IPS-15b (cell line): ENCODE measurements around the gene PSMB10.

Source experiments
- H3K27me3 ChIP-seq: one replicate; pipeline ENCODE4 v1.6.1; 2013; ENCODE audit warnings: low read length; ENCODE audit not compliant: control insufficient read depth, insufficient read depth
- H3K36me3 ChIP-seq: one replicate; pipeline ENCODE4 v1.6.1; 2013; ENCODE audit warnings: low read length; ENCODE audit not compliant: control insufficient read depth, insufficient read depth
- H3K4me1 ChIP-seq: one replicate; pipeline ENCODE4 v1.6.1; 2013; ENCODE audit warnings: mild to moderate bottlenecking, low read length; ENCODE audit not compliant: control insufficient read depth, insufficient read depth
- H3K4me3 ChIP-seq: one replicate; pipeline ENCODE4 v1.5.1; 2013; ENCODE audit warnings: low read depth, low read length
- H3K9ac ChIP-seq: one replicate; pipeline ENCODE4 v1.6.1; 2013; ENCODE audit warnings: low read depth, mild to moderate bottlenecking, low read length
- H3K9me3 ChIP-seq: one replicate; pipeline ENCODE4 v1.6.1; 2013; ENCODE audit warnings: mild to moderate bottlenecking, low read length; ENCODE audit not compliant: control insufficient read depth, insufficient read depth

PSMB10 gene

DNA sequence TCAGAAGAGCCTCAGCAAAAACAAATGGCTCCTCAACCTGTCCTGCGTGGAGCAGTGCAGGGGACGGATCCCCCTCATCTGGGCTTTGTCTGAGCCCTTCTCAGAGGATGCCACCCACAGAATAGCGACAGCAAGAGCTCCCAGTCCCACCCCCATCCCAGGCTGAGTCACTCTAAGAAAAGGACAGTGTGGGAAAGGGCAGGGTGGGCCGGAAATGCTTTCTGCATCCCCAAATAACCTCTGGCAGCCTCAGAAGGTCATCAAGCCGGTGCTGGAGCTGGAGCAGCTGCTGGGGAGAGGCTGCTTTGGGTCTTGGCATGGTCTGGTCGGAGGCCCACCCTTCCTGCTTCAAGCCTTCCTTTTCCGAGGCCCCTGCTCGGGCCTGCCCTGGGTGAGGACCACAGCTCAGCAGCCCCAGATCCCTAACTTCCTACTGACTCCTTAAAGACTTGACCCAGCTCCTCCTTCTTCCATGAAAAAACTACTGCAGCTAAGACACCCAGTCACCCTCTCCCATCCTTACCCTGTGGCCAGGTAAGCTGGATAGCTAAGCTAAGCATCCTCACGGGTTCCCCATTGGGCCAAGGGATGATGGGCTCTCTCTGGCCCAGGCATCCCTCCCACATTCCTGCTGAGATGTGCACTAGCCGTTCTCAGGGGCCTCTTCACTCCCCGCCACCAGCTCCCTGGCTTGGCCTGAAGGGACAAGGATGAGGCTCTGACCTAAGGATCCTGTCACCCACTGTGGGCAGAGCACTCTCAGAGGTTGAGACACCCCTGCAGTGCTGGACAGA is 23.1 kb upstream of the PSMB10 start:
- Histone ChIP-seq H3K36me3 (peaks cover 51% of the 10 kb centered on the region), H3K4me3 (no peak overlapping the region), H3K9me3 (no peaks in the 10 kb centered on the region)

GRCh38 chr16:67957622-67958021 is 21.0 kb upstream of the PSMB10 start:
- Histone ChIP-seq H3K36me3 (peaks cover 59% of the 10 kb centered on the region), H3K4me1 (no peaks in the 10 kb centered on the region), H3K27me3 (no peaks in the 10 kb centered on the region), H3K9ac (no peak overlapping the region), H3K4me3 (no peak overlapping the region), H3K9me3 (no peaks in the 10 kb centered on the region)

More for the DNA sequence above, 23.1 kb upstream of the PSMB10 start:
- H3K4me1 ChIP-seq: no peaks in the 10 kb centered on the region
- H3K27me3 ChIP-seq: no peaks in the 10 kb centered on the region
- no peak overlapping the region for H3K9ac ChIP-seq

GRCh38 chr16:67954421-67955196 is 18.0 kb upstream of the PSMB10 start:
- H3K9me3 ChIP-seq: no peaks in the 10 kb centered on the region
- H3K4me1 ChIP-seq: no peaks in the 10 kb centered on the region
- H3K36me3 ChIP-seq: peaks cover 50% of the 10 kb centered on the region
- no peak overlapping the region for H3K9ac ChIP-seq
- H3K27me3 ChIP-seq: no peaks in the 10 kb centered on the region
- no peak overlapping the region for H3K4me3 ChIP-seq

DNA sequence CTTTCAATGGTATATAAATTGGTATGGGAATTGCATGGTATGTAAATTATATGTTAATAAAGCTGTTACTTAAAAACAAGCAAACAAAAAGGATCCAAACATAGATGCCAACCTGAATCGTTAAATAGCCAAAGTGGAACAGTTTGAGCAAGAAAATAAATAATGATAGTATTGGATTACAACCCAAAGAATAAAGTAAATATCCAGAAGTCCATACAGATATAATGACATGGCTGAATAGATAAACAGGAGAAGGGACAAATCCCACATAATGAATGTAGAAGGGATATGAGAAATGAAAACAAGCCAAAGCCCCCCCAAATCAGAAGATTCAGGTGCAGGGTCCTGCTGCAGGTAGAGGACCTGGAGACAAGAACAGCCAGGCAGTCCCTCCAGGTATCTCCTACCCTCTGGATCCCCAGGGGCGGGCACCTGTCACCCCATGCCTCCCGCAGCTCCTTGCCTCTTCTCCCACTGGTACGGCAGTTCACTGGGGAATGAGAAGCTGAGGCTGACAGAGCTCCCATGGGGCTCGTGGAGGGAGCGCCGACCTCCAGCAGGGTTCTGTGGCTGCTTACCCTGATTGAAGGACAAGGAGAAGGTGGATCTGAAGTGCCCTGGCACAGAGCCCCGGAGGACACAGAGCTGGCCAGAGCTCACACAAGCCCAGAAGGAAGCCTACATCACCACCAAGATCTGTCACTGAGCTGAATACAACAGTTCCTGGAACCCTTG is 17.2 kb upstream of the PSMB10 start:
- H3K9ac ChIP-seq: no peak overlapping the region
- no peaks in the 10 kb centered on the region for H3K4me1 ChIP-seq
- peaks cover 47% of the 10 kb centered on the region for H3K36me3 ChIP-seq
- H3K9me3 ChIP-seq: no peaks in the 10 kb centered on the region
- H3K27me3 ChIP-seq: no peaks in the 10 kb centered on the region
- H3K4me3 ChIP-seq: no peak overlapping the region

DNA sequence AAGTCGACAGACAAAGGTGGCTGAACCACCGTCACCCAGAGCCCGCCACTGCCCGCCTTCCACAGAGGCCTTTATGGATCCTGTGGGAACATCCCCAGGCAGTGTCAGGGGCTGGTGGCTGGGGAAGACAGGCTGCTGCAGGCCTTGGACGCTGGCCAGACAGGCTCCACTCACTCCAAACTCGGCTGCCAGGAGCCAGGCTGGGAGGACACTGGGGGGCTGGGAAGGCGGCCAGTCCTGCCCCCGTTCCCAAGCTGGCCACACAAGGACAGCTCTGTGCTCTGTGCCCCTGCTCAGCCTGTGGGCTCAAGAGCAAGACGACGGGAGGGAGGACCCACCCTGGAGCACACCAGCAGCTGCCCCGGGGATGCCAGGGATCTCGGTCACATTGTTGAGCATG is 14.8 kb upstream of the PSMB10 start:
- Histone ChIP-seq H3K27me3 (no peaks in the 10 kb centered on the region), H3K4me3 (no peak overlapping the region), H3K9me3 (no peaks in the 10 kb centered on the region), H3K9ac (no peak overlapping the region), H3K4me1 (no peaks in the 10 kb centered on the region), H3K36me3 (peaks cover 58% of the 10 kb centered on the region)

DNA sequence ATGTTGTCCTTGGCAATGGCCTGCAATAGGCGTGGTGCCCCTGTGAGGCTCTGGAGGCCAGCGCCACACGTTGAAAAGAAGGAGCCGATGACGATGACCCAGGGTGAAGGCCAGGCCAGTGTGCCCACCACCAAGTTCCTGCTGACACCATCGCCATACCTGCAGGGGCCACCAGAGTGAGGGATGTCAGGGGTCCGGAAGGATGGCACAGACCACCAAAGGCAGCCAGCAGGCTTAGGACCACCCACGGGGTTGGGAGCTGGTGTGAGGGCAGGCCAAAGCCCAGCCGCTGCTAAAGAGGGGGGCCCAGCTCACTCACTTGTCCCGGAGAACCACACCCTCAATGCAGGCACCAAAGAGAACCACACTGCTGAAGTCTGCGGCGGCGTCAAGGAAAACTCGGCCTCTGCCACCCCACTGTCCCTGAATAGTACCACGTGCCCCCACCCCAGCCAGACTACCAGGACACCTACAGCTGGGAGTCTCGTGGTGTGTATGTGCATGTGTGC is 13.7 kb upstream of the PSMB10 start:
- H3K36me3 ChIP-seq: peaks cover 66% of the 10 kb centered on the region

GRCh38 chr16:67949645-67950044 is 13.0 kb upstream of the PSMB10 start:
- Histone ChIP-seq H3K9me3 (no peaks in the 10 kb centered on the region), H3K4me3 (no peak overlapping the region), H3K4me1 (no peaks in the 10 kb centered on the region), H3K27me3 (no peaks in the 10 kb centered on the region), H3K9ac (no peak overlapping the region), H3K36me3 (peaks cover 67% of the 10 kb centered on the region)

More for the DNA sequence above, 13.7 kb upstream of the PSMB10 start:
- H3K9ac ChIP-seq: no peak overlapping the region
- no peaks in the 10 kb centered on the region for H3K9me3 ChIP-seq
- H3K4me1 ChIP-seq: no peaks in the 10 kb centered on the region
- no peak overlapping the region for H3K4me3 ChIP-seq
- no peaks in the 10 kb centered on the region for H3K27me3 ChIP-seq

- Histone ChIP-seq H3K4me3 (no peak overlapping the region), H3K4me1 (no peaks in the 10 kb centered on the region), H3K36me3 (peaks cover 59% of the 10 kb centered on the region), H3K9me3 (no peaks in the 10 kb centered on the region), H3K9ac (no peak overlapping the region), H3K27me3 (no peaks in the 10 kb centered on the region)
These were observed 11.4 kb upstream of the PSMB10 start for GRCh38 chr16:67948015-67948414.

DNA sequence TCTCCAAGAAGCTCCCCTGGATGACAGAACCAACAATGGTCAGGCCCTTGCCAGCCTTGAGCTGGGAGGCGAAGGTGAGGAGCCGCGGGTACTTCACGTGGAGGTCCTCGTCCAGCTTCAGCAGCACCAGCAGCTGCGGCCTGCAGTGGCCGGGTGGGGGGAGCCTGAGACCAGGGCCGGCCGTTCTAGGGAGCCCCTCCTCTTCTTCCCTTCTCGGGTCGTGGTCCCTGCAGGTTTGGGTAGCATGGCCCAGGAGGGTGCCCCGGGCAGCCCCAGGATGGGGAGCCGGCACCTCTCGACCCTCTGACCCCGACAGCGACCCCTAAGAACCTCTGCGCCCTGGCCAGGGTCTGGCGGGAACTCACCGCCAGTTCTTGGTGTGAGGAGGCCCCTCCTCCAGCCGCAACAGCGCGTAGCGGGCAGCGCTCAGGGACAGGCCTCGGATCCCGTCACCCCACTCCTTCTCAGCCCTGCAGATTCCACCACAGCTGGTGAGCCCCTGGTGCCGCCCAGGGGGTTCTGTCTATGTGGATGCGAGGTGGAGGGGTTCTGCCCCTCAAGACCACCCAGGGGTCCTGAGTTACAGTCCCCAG is 10.4 kb upstream of the PSMB10 start:
- H3K36me3 ChIP-seq: peaks cover 64% of the 10 kb centered on the region
- no peaks in the 10 kb centered on the region for H3K4me1 ChIP-seq
- H3K9me3 ChIP-seq: no peaks in the 10 kb centered on the region
- no peaks in the 10 kb centered on the region for H3K27me3 ChIP-seq
- H3K9ac ChIP-seq: no peak overlapping the region
- no peak overlapping the region for H3K4me3 ChIP-seq

- H3K27me3 ChIP-seq: no peaks in the 10 kb centered on the region
- no peak overlapping the region for H3K9ac ChIP-seq
- no peaks in the 10 kb centered on the region for H3K9me3 ChIP-seq
- no peak overlapping the region for H3K4me3 ChIP-seq
- no peaks in the 10 kb centered on the region for H3K4me1 ChIP-seq
- peaks cover 60% of the 10 kb centered on the region for H3K36me3 ChIP-seq
These were observed 9.5 kb upstream of the PSMB10 start for GRCh38 chr16:67946128-67946569.

GRCh38 chr16:67945392-67945933 is 8.8 kb upstream of the PSMB10 start:
- Histone ChIP-seq H3K9ac (no peak overlapping the region), H3K36me3 (peaks cover 54% of the 10 kb centered on the region), H3K9me3 (no peaks in the 10 kb centered on the region), H3K4me3 (no peak overlapping the region), H3K27me3 (no peaks in the 10 kb centered on the region), H3K4me1 (no peaks in the 10 kb centered on the region)
